Measurements from ENCODE around the gene CDH8. TPM values are rescaled to one million over a fixed set of nuclear protein-coding genes. Genes with fewer than 3 reads are reported as not detected.

Gene CDH8
- total RNA-seq, 1 donor from 2014 or later = 23.7 TPM

GRCh38 chr16:61968242-61969076 is 67.8 kb downstream of the CDH8 start:
- H3K27me3 Mint-ChIP-seq (ENCODE audit: insufficient read depth, low read depth) = no peaks in the 10 kb centered on the region
- Histone ChIP-seq H3K4me2 (no peak overlapping the region), H3F3A (ENCODE audit: low read depth) (no peaks in the 10 kb centered on the region), H3K9ac (no peak overlapping the region), H2AFZ (replicated peaks) (no peak overlapping the region), H3K4me1 (peaks cover 16% of the 10 kb centered on the region), H3K79me2 (ENCODE audit: low read depth) (no peaks in the 10 kb centered on the region), H3K4me3 (no peak overlapping the region), H4K20me1 (ENCODE audit: low read depth) (no peaks in the 10 kb centered on the region), H3K27me3 (no peaks in the 10 kb centered on the region), H3K27ac (no peak overlapping the region), H3K9me3 (ENCODE audit: low read depth) (no peaks in the 10 kb centered on the region), H3K36me3 (no peaks in the 10 kb centered on the region)
- peak; percentile 14 for DNase-seq (ENCODE audit: low spot score)
- no peak overlapping the region for H3K4me3 Mint-ChIP-seq
- peaks cover 7% of the 10 kb centered on the region for H3K9me3 Mint-ChIP-seq
- peaks cover 20% of the 10 kb centered on the region for H3K4me1 Mint-ChIP-seq
- TF ChIP-seq EZH2phosphoT487 (IDR thresholded peaks at IDR 0.05) (no peak), CTCF (IDR thresholded peaks at IDR 0.05) (no peak), EZH2 (IDR thresholded peaks at IDR 0.05) (no peak)
- H3K27ac Mint-ChIP-seq = no peak overlapping the region
- no peaks in the 10 kb centered on the region for H3K36me3 Mint-ChIP-seq

GRCh38 chr16:61957075-61957855 is 79.0 kb downstream of the CDH8 start:
- no peaks in the 10 kb centered on the region for H3K27me3 Mint-ChIP-seq (ENCODE audit: insufficient read depth, low read depth)
- peaks cover 14% of the 10 kb centered on the region for H3K4me1 Mint-ChIP-seq
- H2AFZ ChIP-seq (replicated peaks) = no peak overlapping the region
- H3K4me1 ChIP-seq = peaks cover 28% of the 10 kb centered on the region
- no peaks in the 10 kb centered on the region for H3K27me3 ChIP-seq
- H3K27ac ChIP-seq = no peak overlapping the region
- H3K4me2 ChIP-seq = peak overlapping the region; percentile 68
- no peak overlapping the region for H3K9ac ChIP-seq
- no peaks in the 10 kb centered on the region for H3K9me3 Mint-ChIP-seq
- no peaks in the 10 kb centered on the region for H3K9me3 ChIP-seq (ENCODE audit: low read depth)
- no peaks in the 10 kb centered on the region for H3K36me3 Mint-ChIP-seq
- no peak overlapping the region for H3K27ac Mint-ChIP-seq
- H3K79me2 ChIP-seq (ENCODE audit: low read depth) = no peaks in the 10 kb centered on the region
- no peaks in the 10 kb centered on the region for H3K36me3 ChIP-seq
- H3F3A ChIP-seq (ENCODE audit: low read depth) = peaks cover 11% of the 10 kb centered on the region
- no peak overlapping the region for H3K4me3 ChIP-seq
- peak; percentile 75 for DNase-seq (ENCODE audit: low spot score)
- H3K4me3 Mint-ChIP-seq = no peak overlapping the region
- TF ChIP-seq EZH2phosphoT487 (IDR thresholded peaks at IDR 0.05) = peak; percentile 30
- TF ChIP-seq EZH2 (IDR thresholded peaks at IDR 0.05) = no peak
- no peak for TF ChIP-seq CTCF (IDR thresholded peaks at IDR 0.05)
- H4K20me1 ChIP-seq (ENCODE audit: low read depth) = peaks cover 11% of the 10 kb centered on the region

- H3K4me1 Mint-ChIP-seq = peaks cover 10% of the 10 kb centered on the region
- H3K9me3 ChIP-seq (ENCODE audit: low read depth) = no peaks in the 10 kb centered on the region
- H3K36me3 Mint-ChIP-seq = no peaks in the 10 kb centered on the region
- H3K27ac ChIP-seq = no peak overlapping the region
- H3K4me2 ChIP-seq = no peak overlapping the region
- no peak for TF ChIP-seq EZH2 (IDR thresholded peaks at IDR 0.05)
- no peak for TF ChIP-seq CTCF (IDR thresholded peaks at IDR 0.05)
- TF ChIP-seq EZH2phosphoT487 (IDR thresholded peaks at IDR 0.05) = no peak
- H3K27me3 ChIP-seq = no peaks in the 10 kb centered on the region
- no peaks in the 10 kb centered on the region for H3K79me2 ChIP-seq (ENCODE audit: low read depth)
- no peak overlapping the region for H3K9ac ChIP-seq
- H3K4me3 ChIP-seq = no peak overlapping the region
- peaks cover 8% of the 10 kb centered on the region for H4K20me1 ChIP-seq (ENCODE audit: low read depth)
- peaks cover 32% of the 10 kb centered on the region for H3K4me1 ChIP-seq
- no peak overlapping the region for H3K27ac Mint-ChIP-seq
- no peaks in the 10 kb centered on the region for H3K9me3 Mint-ChIP-seq
- peaks cover 2% of the 10 kb centered on the region for H3K27me3 Mint-ChIP-seq (ENCODE audit: insufficient read depth, low read depth)
- no peak overlapping the region for H2AFZ ChIP-seq (replicated peaks)
- no peak overlapping the region for H3K4me3 Mint-ChIP-seq
- peaks cover 8% of the 10 kb centered on the region for H3F3A ChIP-seq (ENCODE audit: low read depth)
- H3K36me3 ChIP-seq = no peaks in the 10 kb centered on the region
- no peak for DNase-seq (ENCODE audit: low spot score)
Observed at GRCh38 chr16:61952841-61953240, 83.4 kb downstream of the CDH8 start.

All from neural progenitor cell (in vitro differentiated cells).